Stimulated activated CD8-positive, alpha-beta memory T cell treated with anti-CD3 and anti-CD28 coated beads, Interleukin-15, amount 100 ng/mL, for 4 hours (primary cell): Measurements from ENCODE around the gene COL17A1.

Experiments used
- DNase-seq, 2 donors: peaks; one replicate each; pipeline ENCODE4 v3.0.0-alpha.2; 2020; ENCODE audit warnings: low read depth in 2 of 2

Gene COL17A1

GRCh38 chr10:104052431-104052830 lies 33.2 kb downstream of the COL17A1 start:
- DNase-seq, result no peak

- no peak for DNase-seq
These were observed 36.0 kb downstream of the COL17A1 start for GRCh38 chr10:104049504-104050250.

- DNase-seq, result no peak
These were observed 39.0 kb downstream of the COL17A1 start for GRCh38 chr10:104046651-104047050.

- no peak for DNase-seq
These were observed 40.3 kb downstream of the COL17A1 start for GRCh38 chr10:104045151-104046089.

GRCh38 chr10:104043854-104044253 lies 41.8 kb downstream of the COL17A1 start:
- DNase-seq, result no peak

GRCh38 chr10:104043185-104043830 lies 42.4 kb downstream of the COL17A1 start:
- no peak for DNase-seq

GRCh38 chr10:104041891-104042535 lies 43.7 kb downstream of the COL17A1 start:
- no peak for DNase-seq

- no peak for DNase-seq
These were observed 44.6 kb downstream of the COL17A1 start for GRCh38 chr10:104040862-104041789.

- no peak for DNase-seq
These were observed 45.3 kb downstream of the COL17A1 start for GRCh38 chr10:104040382-104040781.

GRCh38 chr10:104038958-104039752 lies 46.5 kb downstream of the COL17A1 start:
- no peak for DNase-seq

- DNase-seq, result no peak
These were observed 47.1 kb downstream of the COL17A1 start for GRCh38 chr10:104038537-104038936.

GRCh38 chr10:104037261-104037951 lies 48.3 kb downstream of the COL17A1 start:
- DNase-seq, result no peak

GRCh38 chr10:104036518-104037260 lies 49.0 kb downstream of the COL17A1 start:
- DNase-seq, result no peak

GRCh38 chr10:104036069-104036384 lies 49.7 kb downstream of the COL17A1 start:
- DNase-seq, result no peak

- no peak for DNase-seq
These were observed 50.2 kb downstream of the COL17A1 start for GRCh38 chr10:104035194-104036068.

GRCh38 chr10:104034401-104035193 lies 51.1 kb downstream of the COL17A1 start:
- DNase-seq, result no peak

GRCh38 chr10:104033966-104034365 lies 51.7 kb downstream of the COL17A1 start:
- no peak for DNase-seq
